GM21515 (cell line): ENCODE results near the gene SLC2A6.

ENCODE experiments used
- ATAC-seq: cut with Tn5 transposase; IDR thresholded peaks from one replicate; pipeline ENCODE4 v1.9.1; 2021; ENCODE audit not compliant: unreplicated experiment

Gene SLC2A6

GRCh38 chr9:133499132-133499891, 20.4 kb upstream of the SLC2A6 start:
- ATAC-seq = no peak

- ATAC-seq = no peak
Measured at GRCh38 chr9:133496861-133497842, 18.3 kb upstream of the SLC2A6 start.

GRCh38 chr9:133495327-133496293, 16.7 kb upstream of the SLC2A6 start:
- no peak for ATAC-seq

GRCh38 chr9:133494636-133495326, 15.9 kb upstream of the SLC2A6 start:
- ATAC-seq = no peak

GRCh38 chr9:133493845-133494540, 15.1 kb upstream of the SLC2A6 start:
- ATAC-seq = no peak

- ATAC-seq = no peak
Measured at GRCh38 chr9:133493428-133493827, 14.5 kb upstream of the SLC2A6 start.

GRCh38 chr9:133492061-133493021, 13.4 kb upstream of the SLC2A6 start:
- no peak for ATAC-seq

- ATAC-seq = no peak
Measured at GRCh38 chr9:133491656-133491925, 12.7 kb upstream of the SLC2A6 start.

GRCh38 chr9:133490865-133491655, 12.2 kb upstream of the SLC2A6 start:
- no peak for ATAC-seq

- ATAC-seq = no peak
Measured at GRCh38 chr9:133490201-133490681, 11.3 kb upstream of the SLC2A6 start.

GRCh38 chr9:133489253-133490190, 10.6 kb upstream of the SLC2A6 start:
- no peak for ATAC-seq

- ATAC-seq = no peak
Measured at GRCh38 chr9:133488686-133489252, 9.9 kb upstream of the SLC2A6 start.

GRCh38 chr9:133487331-133487725, 8.4 kb upstream of the SLC2A6 start:
- ATAC-seq = no peak

- no peak for ATAC-seq
Measured at GRCh38 chr9:133485531-133486260, 6.8 kb upstream of the SLC2A6 start.

- no peak for ATAC-seq
Measured at GRCh38 chr9:133484671-133485437, 6.0 kb upstream of the SLC2A6 start.
